Measurements from ENCODE around the gene ACAD8.

The ACAD8 gene

GRCh38 chr11:134229126-134229790 lies 24.1 kb upstream of the ACAD8 start:
- no peaks in the 10 kb centered on the region for H4K20me1 ChIP-seq (ENCODE audit: low read depth, low read length)
- no peaks in the 10 kb centered on the region for H3K36me3 ChIP-seq (ENCODE audit: low read length)
- H3K4me2 ChIP-seq (ENCODE audit: low read depth, low read length, poor library complexity, severe bottlenecking) = no peak overlapping the region
- no peak overlapping the region for H2AFZ ChIP-seq (ENCODE audit: low read depth, low read length, severe bottlenecking)
- no peaks in the 10 kb centered on the region for H3K79me2 ChIP-seq (ENCODE audit: insufficient read depth, low read length)
- no peak overlapping the region for H3K27ac ChIP-seq (ENCODE audit: low read depth, low read length)
- no peak overlapping the region for H3K4me3 ChIP-seq (ENCODE audit: insufficient read depth, low read length, poor library complexity, severe bottlenecking)
- no peaks in the 10 kb centered on the region for H3K9me3 ChIP-seq (ENCODE audit: insufficient read depth, low read length)
- H3K27me3 ChIP-seq (ENCODE audit: low read length) = no peaks in the 10 kb centered on the region
- no peak for TF ChIP-seq CTCF (IDR thresholded peaks at IDR 0.05; ENCODE audit: insufficient read depth, low read length, poor library complexity, severe bottlenecking)
- TF ChIP-seq EZH2phosphoT487 (conservative IDR thresholded peaks at IDR 0.05; ENCODE audit: low read length) = no peak
- H3F3A ChIP-seq (ENCODE audit: insufficient read depth) = no peaks in the 10 kb centered on the region
- H3K9me2 ChIP-seq (replicated peaks; ENCODE audit: insufficient read depth, low read length) = no peaks in the 10 kb centered on the region
- no peak overlapping the region for H3K9ac ChIP-seq (ENCODE audit: low read length)

- no peaks in the 10 kb centered on the region for H3F3A ChIP-seq (ENCODE audit: insufficient read depth)
- no peaks in the 10 kb centered on the region for H3K9me2 ChIP-seq (replicated peaks; ENCODE audit: insufficient read depth, low read length)
- no peaks in the 10 kb centered on the region for H3K79me2 ChIP-seq (ENCODE audit: insufficient read depth, low read length)
- H3K4me2 ChIP-seq (ENCODE audit: low read depth, low read length, poor library complexity, severe bottlenecking) = no peak overlapping the region
- H3K4me3 ChIP-seq (ENCODE audit: insufficient read depth, low read length, poor library complexity, severe bottlenecking) = no peak overlapping the region
- TF ChIP-seq EZH2phosphoT487 (conservative IDR thresholded peaks at IDR 0.05; ENCODE audit: low read length) = no peak
- H4K20me1 ChIP-seq (ENCODE audit: low read depth, low read length) = no peaks in the 10 kb centered on the region
- no peaks in the 10 kb centered on the region for H3K27me3 ChIP-seq (ENCODE audit: low read length)
- H3K9ac ChIP-seq (ENCODE audit: low read length) = no peak overlapping the region
- H3K9me3 ChIP-seq (ENCODE audit: insufficient read depth, low read length) = no peaks in the 10 kb centered on the region
- no peak overlapping the region for H3K27ac ChIP-seq (ENCODE audit: low read depth, low read length)
- H3K36me3 ChIP-seq (ENCODE audit: low read length) = no peaks in the 10 kb centered on the region
- no peak overlapping the region for H2AFZ ChIP-seq (ENCODE audit: low read depth, low read length, severe bottlenecking)
Measured at GRCh38 chr11:134230339-134230738, 23.0 kb upstream of the ACAD8 start.

GRCh38 chr11:134231958-134232659 lies 21.3 kb upstream of the ACAD8 start:
- Histone ChIP-seq H3K4me2 (ENCODE audit: low read depth, low read length, poor library complexity, severe bottlenecking) (no peak overlapping the region), H3F3A (ENCODE audit: insufficient read depth) (no peaks in the 10 kb centered on the region), H2AFZ (ENCODE audit: low read depth, low read length, severe bottlenecking) (no peak overlapping the region), H3K27me3 (ENCODE audit: low read length) (no peaks in the 10 kb centered on the region), H3K4me3 (ENCODE audit: insufficient read depth, low read length, poor library complexity, severe bottlenecking) (no peak overlapping the region), H3K9me2 (replicated peaks; ENCODE audit: insufficient read depth, low read length) (no peaks in the 10 kb centered on the region), H3K27ac (ENCODE audit: low read depth, low read length) (no peak overlapping the region), H3K79me2 (ENCODE audit: insufficient read depth, low read length) (no peaks in the 10 kb centered on the region), H4K20me1 (ENCODE audit: low read depth, low read length) (no peaks in the 10 kb centered on the region), H3K9me3 (ENCODE audit: insufficient read depth, low read length) (no peaks in the 10 kb centered on the region), H3K9ac (ENCODE audit: low read length) (no peak overlapping the region), H3K36me3 (ENCODE audit: low read length) (no peaks in the 10 kb centered on the region)
- TF ChIP-seq EZH2phosphoT487 (conservative IDR thresholded peaks at IDR 0.05; ENCODE audit: low read length) (no peak), CTCF (IDR thresholded peaks at IDR 0.05; ENCODE audit: insufficient read depth, low read length, poor library complexity, severe bottlenecking) (no peak)

- no peak overlapping the region for H2AFZ ChIP-seq (ENCODE audit: low read depth, low read length, severe bottlenecking)
- no peaks in the 10 kb centered on the region for H3K27me3 ChIP-seq (ENCODE audit: low read length)
- no peaks in the 10 kb centered on the region for H4K20me1 ChIP-seq (ENCODE audit: low read depth, low read length)
- TF ChIP-seq EZH2phosphoT487 (conservative IDR thresholded peaks at IDR 0.05; ENCODE audit: low read length) = no peak
- no peak for TF ChIP-seq CTCF (IDR thresholded peaks at IDR 0.05; ENCODE audit: insufficient read depth, low read length, poor library complexity, severe bottlenecking)
- no peaks in the 10 kb centered on the region for H3K36me3 ChIP-seq (ENCODE audit: low read length)
- H3K4me3 ChIP-seq (ENCODE audit: insufficient read depth, low read length, poor library complexity, severe bottlenecking) = no peak overlapping the region
- no peak overlapping the region for H3K27ac ChIP-seq (ENCODE audit: low read depth, low read length)
- H3K9me3 ChIP-seq (ENCODE audit: insufficient read depth, low read length) = no peaks in the 10 kb centered on the region
- H3K4me2 ChIP-seq (ENCODE audit: low read depth, low read length, poor library complexity, severe bottlenecking) = no peak overlapping the region
- no peaks in the 10 kb centered on the region for H3K9me2 ChIP-seq (replicated peaks; ENCODE audit: insufficient read depth, low read length)
- no peaks in the 10 kb centered on the region for H3K79me2 ChIP-seq (ENCODE audit: insufficient read depth, low read length)
- no peak overlapping the region for H3K9ac ChIP-seq (ENCODE audit: low read length)
- no peaks in the 10 kb centered on the region for H3F3A ChIP-seq (ENCODE audit: insufficient read depth)
Measured at GRCh38 chr11:134233729-134234179, 19.6 kb upstream of the ACAD8 start.
